ENCODE data around the gene DDX28.
A peak's percentile ranks its signal among the peaks of the same experiment; 100 is the strongest.

The DDX28 gene

GRCh38 chr16:68055395-68055794 is 32.4 kb upstream of the DDX28 start:
- FAIRE-seq (no peak), DNase-seq (ENCODE audit: insufficient read length, low spot score) (no peak)
- no peak for TF ChIP-seq CTCF (IDR thresholded peaks at IDR 0.05; ENCODE audit: insufficient read depth, missing control alignments)

- no peak for TF ChIP-seq CTCF (IDR thresholded peaks at IDR 0.05; ENCODE audit: insufficient read depth, missing control alignments)
- DNase-seq (ENCODE audit: insufficient read length, low spot score) (no peak), FAIRE-seq (no peak)
Measured at GRCh38 chr16:68049449-68049848, 26.4 kb upstream of the DDX28 start.

GRCh38 chr16:68047987-68048386 is 25.0 kb upstream of the DDX28 start:
- no peak for FAIRE-seq
- no peak for DNase-seq (ENCODE audit: insufficient read length, low spot score)
- TF ChIP-seq CTCF (IDR thresholded peaks at IDR 0.05; ENCODE audit: insufficient read depth, missing control alignments): no peak

- TF ChIP-seq CTCF (IDR thresholded peaks at IDR 0.05; ENCODE audit: insufficient read depth, missing control alignments): no peak
- no peak for DNase-seq (ENCODE audit: insufficient read length, low spot score)
- FAIRE-seq: no peak
Measured at GRCh38 chr16:68046106-68046505, 23.1 kb upstream of the DDX28 start.

GRCh38 chr16:68041783-68042182 is 18.8 kb upstream of the DDX28 start:
- no peak for DNase-seq (ENCODE audit: insufficient read length, low spot score)
- no peak for TF ChIP-seq CTCF (IDR thresholded peaks at IDR 0.05; ENCODE audit: insufficient read depth, missing control alignments)
- FAIRE-seq: no peak

- TF ChIP-seq CTCF (IDR thresholded peaks at IDR 0.05; ENCODE audit: insufficient read depth, missing control alignments): peak; percentile 71
- FAIRE-seq (no peak), DNase-seq (ENCODE audit: insufficient read length, low spot score) (peak; percentile 38)
Measured at GRCh38 chr16:68040506-68041288, 17.7 kb upstream of the DDX28 start.

- DNase-seq (ENCODE audit: insufficient read length, low spot score): no peak
- no peak for FAIRE-seq
- TF ChIP-seq CTCF (IDR thresholded peaks at IDR 0.05; ENCODE audit: insufficient read depth, missing control alignments): no peak
Measured at GRCh38 chr16:68037841-68038597, 15.0 kb upstream of the DDX28 start.
